ENCODE data around the gene TRIM73.
"Not testable (repeated sequence)": the region's sequence is repeated elsewhere in the genome, so short reads cannot be mapped to it uniquely, and the experiment has no call there.

DNA sequence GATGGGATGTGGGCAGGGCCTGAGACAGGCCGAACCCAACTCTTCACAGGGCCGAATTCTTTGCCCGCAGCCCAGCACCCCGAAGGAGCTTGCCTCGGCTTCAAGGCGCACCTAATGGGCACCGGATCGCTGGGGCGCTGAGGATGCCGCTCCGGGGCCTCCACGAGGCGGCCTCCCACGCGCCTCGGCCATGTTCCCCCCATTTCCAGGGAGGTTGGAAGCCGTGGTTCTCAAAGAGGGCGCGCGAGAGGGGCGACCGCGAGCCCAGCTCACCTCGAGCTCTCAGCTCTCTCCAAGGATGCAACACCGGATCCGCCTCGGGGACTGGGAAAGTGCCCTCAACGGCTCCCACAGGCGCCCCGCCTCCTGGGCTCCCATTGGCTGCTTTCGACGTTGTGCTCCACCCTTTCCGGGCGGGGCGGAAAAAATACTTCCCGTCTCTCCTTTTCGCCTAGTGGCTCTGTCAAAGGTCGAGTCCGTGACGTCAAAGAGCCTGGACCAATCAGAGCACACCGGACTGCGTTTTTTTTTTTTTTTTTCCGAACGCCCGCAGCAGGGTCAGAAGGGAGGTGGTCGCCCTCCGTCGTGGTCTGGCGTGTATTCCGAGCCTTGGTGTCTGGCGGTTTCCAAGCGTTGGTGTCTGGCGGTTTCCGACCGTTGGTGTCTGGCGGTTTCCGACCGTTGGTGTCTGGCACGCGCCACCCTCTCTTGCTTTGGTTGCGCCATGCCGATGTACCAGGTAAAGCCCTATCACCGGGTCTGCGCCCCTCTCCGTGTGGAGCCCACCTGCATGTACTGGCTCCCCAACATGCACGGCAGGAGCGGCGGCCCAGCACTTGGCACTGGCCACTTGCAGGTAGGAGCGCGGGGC lies 36.5 kb upstream of the TRIM73 start:
- not testable (repeated sequence) for TF ChIP-seq CTCF (IDR thresholded peaks at IDR 0.05; ENCODE audit: poor library complexity); EZH2 (IDR thresholded peaks at IDR 0.05; ENCODE audit: borderline replicate concordance); EZH2phosphoT487 (IDR thresholded peaks at IDR 0.05; ENCODE audit: low read depth, severe bottlenecking, unreplicated experiment)

Measured in hepatocyte (in vitro differentiated cells).